Right ventricle myocardium superior (tissue), 1 donor: ENCODE results near the gene CTNND2. TPM values are rescaled to one million over a fixed set of nuclear protein-coding genes. Genes with fewer than 3 reads are reported as not detected.
"Not testable (repeated sequence)": the region's sequence is repeated elsewhere in the genome, so short reads cannot be mapped to it uniquely, and the experiment has no call there.

Experiments
- ATAC-seq: fragments of 200-7000 bp; cut with Tn5 transposase; one replicate; pipeline ENCODE4 v1.9.1; 2020; ENCODE audit warnings: mild to moderate bottlenecking; ENCODE audit not compliant: poor library complexity
- DNase-seq: peaks from one replicate; pipeline ENCODE4 v3.0.0-alpha.2; 2020
- intact Hi-C: fragments of 100-400 bp; cut with DNase I; formaldehyde crosslinking; loops from one replicate; pipeline ENCODE4 v1.11.2; 2022
- total RNA-seq: library from RNA; stranded (reverse); fragmentation: NEBNext Ultra II Directional; extraction: Animal tissue kit (Norgen Biotek cat#: 25700); gene quantifications from one replicate; pipeline ENCODE4 v1.2.1, GENCODE V29; 2021
- donor health status: DM: no; HTN: yes; CAD: no; lungs with severe emphysema.

The CTNND2 gene
- total RNA-seq, 1 donor from 2014 or later = 1.7 TPM

GRCh38 chr5:11069041-11069440 lies 835.2 kb downstream of the CTNND2 start:
- ATAC-seq (no peak), DNase-seq (no peak)
- intact Hi-C loops = no loop called here

GRCh38 chr5:11065723-11066122 lies 838.5 kb downstream of the CTNND2 start:
- intact Hi-C loops, ATAC-seq, DNase-seq: not testable (repeated sequence)

GRCh38 chr5:11064763-11065450 lies 839.3 kb downstream of the CTNND2 start:
- intact Hi-C loops = no loop called here
- ATAC-seq (no peak), DNase-seq (no peak)

GRCh38 chr5:11062397-11062796 lies 841.8 kb downstream of the CTNND2 start:
- intact Hi-C loops = no loop called here
- DNase-seq (no peak), ATAC-seq (no peak)

GRCh38 chr5:11056560-11056959 lies 847.7 kb downstream of the CTNND2 start:
- no peak for DNase-seq
- intact Hi-C loops = no loop called here
- ATAC-seq = no peak

GRCh38 chr5:11054014-11054413 lies 850.2 kb downstream of the CTNND2 start:
- DNase-seq = no peak
- no peak for ATAC-seq
- intact Hi-C loops = no loop called here

GRCh38 chr5:11052871-11053270 lies 851.4 kb downstream of the CTNND2 start:
- ATAC-seq (no peak), DNase-seq (no peak)
- intact Hi-C loops = no loop called here

GRCh38 chr5:11050596-11051304 lies 853.5 kb downstream of the CTNND2 start:
- no peak for ATAC-seq

GRCh38 chr5:11048760-11049159 lies 855.5 kb downstream of the CTNND2 start:
- ATAC-seq (no peak), DNase-seq (no peak)
- intact Hi-C loops = no loop called here

More at GRCh38 chr5:11050596-11051304, 853.5 kb downstream of the CTNND2 start:
- no peak for DNase-seq
- intact Hi-C loops = no loop called here

GRCh38 chr5:11047625-11048024 lies 856.6 kb downstream of the CTNND2 start:
- ATAC-seq = no peak
- DNase-seq = no peak
- intact Hi-C loops = no loop called here

GRCh38 chr5:11047030-11047429 lies 857.2 kb downstream of the CTNND2 start:
- no peak for DNase-seq
- intact Hi-C loops = no loop called here
- ATAC-seq = no peak

- ATAC-seq (no peak), DNase-seq (no peak)
- intact Hi-C loops = no loop called here
Measured at GRCh38 chr5:11046160-11046559, 858.1 kb downstream of the CTNND2 start.

GRCh38 chr5:11045411-11045810 lies 858.8 kb downstream of the CTNND2 start:
- ATAC-seq (no peak), DNase-seq (no peak)
- intact Hi-C loops = no loop called here

- intact Hi-C loops = no loop called here
- no peak for ATAC-seq
- no peak for DNase-seq
Measured at GRCh38 chr5:11044581-11044980, 859.7 kb downstream of the CTNND2 start.

GRCh38 chr5:11043881-11044280 lies 860.4 kb downstream of the CTNND2 start:
- intact Hi-C loops = no loop called here
- ATAC-seq = no peak
- no peak for DNase-seq

GRCh38 chr5:11040345-11040744 lies 863.9 kb downstream of the CTNND2 start:
- intact Hi-C loops = no loop called here
- ATAC-seq = no peak
- DNase-seq = no peak

- intact Hi-C loops = no loop called here
- DNase-seq = no peak
- no peak for ATAC-seq
Measured at GRCh38 chr5:11038772-11039171, 865.5 kb downstream of the CTNND2 start.

GRCh38 chr5:11037941-11038340 lies 866.3 kb downstream of the CTNND2 start:
- DNase-seq = no peak
- ATAC-seq = no peak
- intact Hi-C loops = no loop called here

- intact Hi-C loops = no loop called here
Measured at GRCh38 chr5:11037080-11037479, 867.2 kb downstream of the CTNND2 start.

GRCh38 chr5:11030671-11031070 lies 873.6 kb downstream of the CTNND2 start:
- no peak for ATAC-seq
- intact Hi-C loops = no loop called here
- no peak for DNase-seq

More at GRCh38 chr5:11037080-11037479, 867.2 kb downstream of the CTNND2 start:
- ATAC-seq = no peak
- no peak for DNase-seq
